NCI-H2107 treated with DMSO at 0.1 percent for 48 hours (cell line): ENCODE measurements around the gene UBE2F.
"Not testable (repeated sequence)": the region's sequence is repeated elsewhere in the genome, so short reads cannot be mapped to it uniquely, and the experiment has no call there.

Experiments
- DNase-seq: peaks from one replicate; lab custom pipeline; 2025; ENCODE audit not compliant: unreplicated experiment; lab: John Stamatoyannopoulos, UW

The UBE2F gene

DNA sequence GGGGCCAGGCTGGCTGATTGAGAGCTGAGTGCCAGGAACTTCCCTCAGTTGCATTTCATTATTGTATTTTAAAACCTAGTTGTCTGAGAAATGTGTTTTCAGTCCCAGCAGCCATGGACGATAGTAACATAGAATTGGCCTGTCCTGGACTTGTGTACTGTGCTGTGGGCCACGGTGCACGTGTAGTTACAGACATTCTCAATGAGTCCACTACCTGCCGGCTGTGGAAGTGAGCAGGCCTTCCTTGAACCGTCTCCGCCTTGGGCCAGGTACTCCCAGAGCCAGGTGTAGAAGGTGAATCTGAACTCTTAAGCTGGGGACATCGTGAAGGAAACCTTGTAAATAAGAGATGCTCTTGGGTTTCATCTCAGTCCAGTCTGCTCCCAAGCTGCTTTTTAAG, 47.0 kb downstream of the UBE2F start:
- DNase-seq = no peak

GRCh38 chr2:238015705-238016104, 48.9 kb downstream of the UBE2F start:
- no peak for DNase-seq

DNA sequence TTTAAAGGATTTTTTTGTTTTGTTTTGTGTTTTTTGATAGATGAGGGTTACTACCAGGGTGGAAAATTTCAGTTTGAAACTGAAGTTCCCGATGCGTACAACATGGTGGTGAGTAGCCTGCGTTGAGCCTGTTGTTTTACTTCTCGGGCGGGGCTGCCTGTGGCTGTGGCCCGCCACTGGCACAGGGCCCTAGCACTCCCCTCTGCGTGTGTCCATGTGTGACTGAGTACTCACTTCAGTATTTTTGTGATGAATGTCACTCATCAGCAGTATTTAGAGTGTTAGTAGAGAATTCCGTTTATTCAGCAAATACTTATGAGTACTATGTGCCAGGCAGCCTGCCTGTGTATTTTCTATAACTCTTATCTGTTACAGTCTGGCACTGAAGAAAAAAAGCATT, 49.7 kb downstream of the UBE2F start:
- no peak for DNase-seq

DNA sequence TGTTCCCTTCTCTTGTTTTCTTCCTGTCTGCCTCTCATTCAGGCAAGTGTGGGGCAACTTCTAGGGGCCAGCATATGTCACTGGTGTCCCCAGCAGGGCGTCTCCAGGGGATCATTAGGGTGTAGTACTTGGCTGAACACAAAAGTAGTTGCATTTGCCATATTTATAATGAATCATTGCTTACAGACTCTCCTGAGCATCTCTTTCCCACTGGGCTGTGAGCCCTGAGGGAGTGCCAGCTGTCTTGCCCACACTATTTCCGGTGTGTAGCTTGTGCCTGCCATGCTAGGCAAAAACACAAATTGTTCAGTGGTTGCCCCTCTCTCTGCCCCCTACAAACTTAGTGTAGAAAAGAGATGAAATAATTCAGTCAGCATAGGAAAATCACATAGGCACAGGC, 53.1 kb downstream of the UBE2F start:
- DNase-seq = no peak

- no peak for DNase-seq
Measured at GRCh38 chr2:238020816-238021215, 54.0 kb downstream of the UBE2F start.

DNA sequence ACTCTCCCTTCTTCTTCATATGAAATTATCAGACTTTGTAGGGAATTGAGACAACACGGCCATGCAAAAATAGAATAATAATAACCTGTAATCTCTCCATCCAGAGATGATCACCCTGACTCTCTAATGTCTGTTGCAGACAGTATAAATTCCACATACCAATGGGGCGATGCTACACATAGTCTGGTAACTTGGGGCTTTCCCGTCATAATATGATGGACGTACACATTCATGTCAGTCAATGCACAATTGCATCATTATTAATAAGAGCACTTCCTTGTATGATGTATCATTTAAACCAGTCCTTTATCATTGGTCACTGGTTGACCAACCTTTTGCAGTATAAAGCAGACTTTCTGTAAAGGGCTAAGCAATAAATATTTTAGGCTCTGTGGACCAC, 54.5 kb downstream of the UBE2F start:
- no peak for DNase-seq

- no peak for DNase-seq
Measured at GRCh38 chr2:238022594-238023157, 55.9 kb downstream of the UBE2F start.

DNA sequence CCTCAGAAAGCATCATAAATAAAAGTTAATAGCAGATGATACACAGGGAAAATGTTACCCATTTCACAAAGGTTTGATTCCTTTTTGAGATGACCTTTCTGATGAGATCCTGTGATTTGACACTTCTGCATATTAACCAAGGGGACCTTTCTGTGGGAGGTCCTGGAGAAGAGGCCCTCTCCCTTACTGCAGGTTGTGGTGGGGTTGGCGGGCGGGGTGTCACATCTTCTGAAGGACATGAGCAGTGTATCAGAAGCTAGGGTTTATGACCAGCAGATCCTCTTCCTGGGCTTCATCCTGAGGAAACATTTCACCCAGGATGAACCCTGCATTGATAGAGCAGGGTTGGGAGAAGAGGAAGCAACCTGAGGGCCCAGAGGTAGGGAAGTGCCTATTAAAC, 56.8 kb downstream of the UBE2F start:
- no peak for DNase-seq

GRCh38 chr2:238024986-238025385, 58.2 kb downstream of the UBE2F start:
- DNase-seq = no peak

- no peak for DNase-seq
Measured at GRCh38 chr2:238025741-238026360, 59.0 kb downstream of the UBE2F start.

- DNase-seq = no peak
Measured at GRCh38 chr2:238027058-238027457, 60.2 kb downstream of the UBE2F start.

DNA sequence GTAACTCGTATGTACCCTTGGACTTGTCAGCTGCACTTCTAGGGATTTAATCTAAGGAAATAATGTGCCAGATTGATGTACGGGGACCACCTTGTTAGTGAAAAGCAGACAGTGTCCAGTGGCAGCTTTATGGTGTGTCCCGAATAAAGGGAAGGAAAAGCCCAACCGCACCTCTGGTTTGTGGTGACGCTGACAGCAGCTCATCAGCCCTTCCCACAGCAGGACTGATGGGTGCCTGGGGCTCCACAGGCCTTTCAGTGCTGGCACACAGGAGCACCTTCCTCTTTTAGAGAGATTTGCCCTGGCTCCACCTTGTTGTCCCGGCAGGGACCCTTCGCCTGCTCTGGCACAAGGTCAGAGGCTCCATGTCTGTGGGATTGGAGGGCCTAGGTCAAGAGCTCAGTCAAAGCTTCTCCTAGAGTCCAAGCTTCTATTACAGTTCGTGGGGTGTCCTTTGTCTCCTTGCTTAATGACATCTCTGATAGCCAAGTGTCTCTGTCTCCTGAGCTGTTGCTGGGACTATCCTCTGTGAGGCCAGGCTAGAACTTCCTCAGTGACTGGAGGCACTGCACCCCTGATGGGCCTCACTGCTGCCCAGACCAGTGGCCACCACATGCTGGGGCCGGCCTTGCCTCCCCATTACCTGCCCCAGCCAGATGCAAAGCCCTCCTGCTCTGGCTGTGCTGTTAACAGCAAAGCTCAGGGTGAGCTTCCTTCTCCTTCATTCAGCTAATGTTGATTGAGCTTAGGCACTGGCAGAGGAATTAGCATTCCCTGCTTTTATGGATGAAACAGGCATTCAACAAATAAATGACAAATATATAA, 61.0 kb downstream of the UBE2F start:
- no peak for DNase-seq

GRCh38 chr2:238029853-238030252, 63.0 kb downstream of the UBE2F start:
- DNase-seq = no peak

DNA sequence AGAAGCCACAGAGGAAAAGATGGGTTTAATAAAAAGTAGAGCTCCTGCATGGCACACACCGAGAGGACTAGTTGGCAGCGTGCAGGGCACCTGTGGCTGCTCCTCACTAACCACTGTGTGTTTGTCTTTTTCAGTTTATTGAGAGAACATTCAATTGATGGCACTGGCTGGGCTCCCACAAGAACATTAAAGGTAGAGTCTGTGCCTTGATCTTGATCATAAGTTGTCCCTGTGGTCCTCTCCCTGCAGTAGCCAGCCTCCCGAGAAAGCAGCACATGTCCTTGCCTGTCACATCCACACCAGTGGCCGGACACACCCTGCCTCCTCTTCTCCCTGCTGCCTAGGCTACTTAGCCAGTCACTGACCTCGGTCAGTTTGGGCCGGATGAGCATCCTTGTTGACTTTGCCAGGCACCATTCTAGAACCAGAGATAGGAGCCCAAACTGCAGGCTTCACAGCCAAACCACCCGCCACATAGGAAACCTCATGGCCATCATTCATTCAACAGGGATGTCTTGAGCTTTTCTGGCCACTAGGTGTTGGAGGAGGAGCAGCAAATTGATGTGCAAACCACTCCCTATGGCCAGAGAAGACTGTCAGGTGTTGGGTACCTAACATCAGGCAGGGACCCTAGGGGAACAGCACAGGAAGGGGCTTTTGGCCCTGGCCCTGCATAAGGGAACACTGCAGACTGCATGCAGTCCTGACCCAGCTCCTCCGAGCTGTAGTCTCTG, 63.8 kb downstream of the UBE2F start:
- no peak for DNase-seq

DNA sequence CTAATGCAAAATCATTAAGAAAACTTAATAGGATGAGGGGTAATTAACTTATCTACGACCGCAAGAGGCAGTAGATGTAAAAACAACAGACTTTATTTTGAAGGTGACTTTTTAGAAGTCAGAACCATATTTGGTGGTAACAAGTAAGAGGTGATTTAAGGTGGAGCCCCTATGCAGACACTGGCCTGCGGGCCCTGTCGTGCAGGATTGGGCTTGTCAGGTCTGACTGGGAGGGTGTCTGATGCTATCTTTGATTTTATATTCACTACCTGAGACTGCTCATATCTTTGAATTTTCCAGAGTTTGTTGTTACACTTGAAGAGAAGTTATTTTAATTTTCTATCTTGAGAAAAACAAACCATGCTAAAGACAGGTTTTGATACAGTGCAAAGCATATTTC, 64.9 kb downstream of the UBE2F start:
- DNase-seq = no peak

- no peak for DNase-seq
Measured at GRCh38 chr2:238032755-238033337, 66.0 kb downstream of the UBE2F start.

- DNase-seq = not testable (repeated sequence)
Measured at GRCh38 chr2:238033991-238034390, 67.2 kb downstream of the UBE2F start.

GRCh38 chr2:238038203-238038602, 71.4 kb downstream of the UBE2F start:
- no peak for DNase-seq

GRCh38 chr2:238039151-238039550, 72.3 kb downstream of the UBE2F start:
- no peak for DNase-seq

- no peak for DNase-seq
Measured at GRCh38 chr2:238039985-238040384, 73.2 kb downstream of the UBE2F start.

GRCh38 chr2:238040918-238041317, 74.1 kb downstream of the UBE2F start:
- DNase-seq = no peak
